Limb (tissue), 2 donors: ENCODE results near the gene APBA3.

ENCODE experiments used
- DNase-seq, 2 donors: peaks; one replicate each; pipeline ENCODE4 v3.0.0-alpha.2; 2016; ENCODE audit errors: extremely low spot score in 2 of 2

The APBA3 gene

GRCh38 chr19:3748965-3749364, 12.5 kb downstream of the APBA3 start:
- DNase-seq: no peak

DNA sequence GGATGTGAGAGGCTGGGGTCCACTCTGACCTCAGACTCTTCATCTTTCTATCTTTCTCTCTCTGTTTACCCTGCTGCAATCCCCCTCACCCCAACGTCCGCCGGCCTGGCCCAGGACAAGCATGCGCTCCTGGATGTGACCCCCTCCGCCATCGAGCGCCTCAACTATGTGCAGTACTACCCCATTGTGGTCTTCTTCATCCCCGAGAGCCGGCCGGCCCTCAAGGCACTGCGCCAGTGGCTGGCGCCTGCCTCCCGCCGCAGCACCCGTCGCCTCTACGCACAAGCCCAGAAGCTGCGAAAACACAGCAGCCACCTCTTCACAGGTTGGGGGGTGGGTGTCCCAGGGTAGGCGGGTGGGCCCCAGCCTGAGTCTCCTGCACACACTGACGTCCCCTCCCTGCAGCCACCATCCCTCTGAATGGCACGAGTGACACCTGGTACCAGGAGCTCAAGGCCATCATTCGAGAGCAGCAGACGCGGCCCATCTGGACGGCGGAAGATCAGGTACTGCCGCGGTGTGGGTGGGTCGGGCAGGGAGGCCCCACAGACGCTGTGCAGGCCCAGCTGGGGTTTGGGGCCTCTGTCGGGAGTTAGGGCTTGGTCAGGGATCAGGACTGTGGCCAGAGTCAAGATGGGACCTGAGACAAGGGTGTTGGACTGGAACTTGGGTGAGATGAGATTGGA, 15.0 kb downstream of the APBA3 start:
- no peak for DNase-seq

- no peak for DNase-seq
These were observed 16.0 kb downstream of the APBA3 start for GRCh38 chr19:3745363-3746045.

GRCh38 chr19:3743486-3743885, 18.0 kb downstream of the APBA3 start:
- no peak for DNase-seq

DNA sequence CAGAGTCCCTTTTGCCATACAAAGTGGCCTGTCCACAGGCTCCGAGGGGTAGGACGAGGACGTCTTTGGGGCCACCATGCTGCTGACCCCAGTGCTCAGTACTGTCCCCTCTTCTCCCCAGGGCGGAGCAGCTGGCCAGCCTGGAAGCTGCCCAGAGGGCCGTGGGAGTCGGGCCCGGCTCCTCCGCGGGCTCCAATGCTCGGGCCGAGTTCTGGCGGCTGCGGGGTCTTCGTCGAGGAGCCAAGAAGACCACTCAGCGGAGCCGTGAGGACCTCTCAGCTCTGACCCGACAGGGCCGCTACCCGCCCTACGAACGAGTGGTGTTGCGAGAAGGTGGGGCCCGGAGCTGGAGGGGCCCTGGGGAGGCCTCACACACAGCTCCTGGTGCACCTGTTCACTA, 21.1 kb downstream of the APBA3 start:
- no peak for DNase-seq

DNA sequence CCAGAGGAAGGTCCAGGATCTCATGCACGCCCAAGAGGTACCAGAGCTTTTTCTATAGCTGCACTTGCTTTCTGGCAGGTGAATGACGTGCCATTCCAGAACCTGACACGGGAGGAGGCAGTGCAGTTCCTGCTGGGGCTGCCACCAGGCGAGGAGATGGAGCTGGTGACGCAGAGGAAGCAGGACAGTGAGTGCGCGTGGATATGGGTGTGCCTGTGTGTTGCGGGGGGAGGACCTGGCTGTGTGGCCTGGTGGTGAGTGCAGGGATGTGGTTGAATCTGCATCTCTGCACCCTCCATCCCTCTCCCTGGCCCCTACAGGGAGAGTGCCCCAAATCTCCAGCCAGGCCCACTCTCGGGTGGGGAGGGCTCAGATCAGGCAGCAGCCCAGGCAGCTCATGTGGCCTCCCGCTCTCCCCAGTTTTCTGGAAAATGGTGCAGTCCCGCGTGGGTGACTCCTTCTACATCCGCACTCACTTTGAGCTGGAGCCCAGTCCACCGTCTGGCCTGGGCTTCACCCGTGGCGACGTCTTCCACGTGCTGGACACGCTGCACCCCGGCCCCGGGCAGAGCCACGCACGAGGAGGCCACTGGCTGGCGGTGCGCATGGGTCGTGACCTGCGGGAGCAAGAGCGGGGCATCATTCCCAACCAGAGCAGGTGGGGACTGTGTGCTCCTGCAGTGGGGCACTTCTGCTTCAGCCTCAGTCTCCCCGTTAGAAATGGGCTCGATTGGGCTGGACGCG, 22.8 kb downstream of the APBA3 start:
- DNase-seq: no peak

- DNase-seq: no peak
These were observed 23.8 kb downstream of the APBA3 start for GRCh38 chr19:3737487-3738205.

DNA sequence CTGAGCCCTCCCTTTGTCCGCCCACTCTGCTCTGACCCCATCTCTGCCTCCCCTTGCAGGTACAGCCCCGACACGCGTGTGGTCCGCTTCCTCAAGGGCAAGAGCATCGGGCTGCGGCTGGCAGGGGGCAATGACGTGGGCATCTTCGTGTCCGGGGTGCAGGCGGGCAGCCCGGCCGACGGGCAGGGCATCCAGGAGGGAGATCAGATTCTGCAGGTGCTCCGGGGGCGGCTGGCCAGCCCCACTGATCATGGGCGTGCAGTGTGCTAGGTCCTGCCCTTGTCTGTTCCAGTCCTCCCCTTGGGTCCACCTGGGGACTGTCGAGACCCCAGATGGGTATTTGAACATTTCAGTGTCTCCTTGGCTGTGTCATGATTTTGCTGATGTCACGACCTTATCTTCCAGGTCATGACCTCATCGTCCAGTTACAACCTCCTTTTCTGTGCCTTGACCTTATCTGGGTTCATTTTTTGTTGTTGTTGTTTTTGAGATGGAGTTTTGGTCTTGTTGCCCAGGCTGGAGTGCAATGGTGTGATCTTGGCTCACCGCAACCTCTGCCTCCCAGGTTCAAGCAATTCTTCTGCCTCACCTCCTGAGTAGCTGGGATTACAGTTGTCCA, 25.3 kb downstream of the APBA3 start:
- DNase-seq: no peak

GRCh38 chr19:3734310-3734600, 27.2 kb downstream of the APBA3 start:
- DNase-seq: no peak

GRCh38 chr19:3733549-3734309, 27.8 kb downstream of the APBA3 start:
- no peak for DNase-seq

- DNase-seq: no peak
These were observed 29.4 kb downstream of the APBA3 start for GRCh38 chr19:3732108-3732507.

GRCh38 chr19:3730457-3730958, 31.0 kb downstream of the APBA3 start:
- DNase-seq: no peak

DNA sequence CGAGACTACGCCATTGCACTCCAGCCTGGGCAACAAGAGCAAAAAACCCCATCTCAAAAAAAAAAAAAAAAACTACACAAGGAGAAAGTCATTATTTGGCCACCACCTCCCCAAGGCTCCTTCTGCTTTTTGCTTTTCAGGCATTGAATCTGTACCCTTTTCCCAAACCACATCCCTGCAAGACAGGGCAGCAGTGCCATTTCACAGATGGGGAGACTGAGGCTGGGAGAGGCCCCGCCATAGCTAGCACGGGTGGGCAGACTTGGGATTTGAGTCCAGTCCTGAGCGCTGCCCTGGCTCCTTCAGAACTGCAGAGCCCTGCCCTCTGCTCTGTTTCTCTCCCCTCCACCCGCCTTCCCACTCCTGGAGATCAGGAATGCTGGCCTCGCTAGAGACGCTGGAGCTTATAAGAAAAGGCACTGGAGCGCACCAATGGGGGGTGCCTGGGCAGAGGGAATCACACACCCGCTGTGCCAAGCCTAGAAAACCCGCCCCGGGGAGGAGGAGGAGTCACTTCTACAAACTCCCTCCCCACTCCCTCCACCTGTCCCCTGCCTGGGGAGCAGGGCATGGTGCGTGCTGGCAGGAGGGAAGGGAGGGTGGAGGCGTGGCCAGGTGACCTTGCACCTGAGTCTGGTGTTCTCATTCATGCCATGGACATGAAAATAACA, 35.7 kb downstream of the APBA3 start:
- no peak for DNase-seq

- DNase-seq: no peak
These were observed 36.4 kb downstream of the APBA3 start for GRCh38 chr19:3725121-3725520.

DNA sequence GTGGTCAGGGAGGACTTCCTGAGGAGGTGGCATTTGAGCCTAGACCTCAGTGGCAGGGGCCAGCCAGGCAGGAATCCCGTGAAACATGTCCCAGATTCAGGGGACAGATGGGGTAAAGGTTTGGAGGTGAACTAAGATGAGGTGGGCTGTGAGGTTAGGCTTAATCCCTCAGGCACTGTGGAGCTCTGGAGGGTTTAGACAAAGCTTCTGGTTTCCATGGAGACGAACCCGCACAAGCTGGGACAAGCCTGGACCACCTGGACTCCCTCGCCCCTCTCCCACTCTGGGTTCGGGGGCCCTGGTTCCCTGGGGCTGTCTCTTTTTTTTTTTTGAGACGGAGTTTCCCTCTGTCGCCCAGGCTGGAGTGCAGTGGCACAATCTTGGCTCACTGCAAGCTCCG, 37.6 kb downstream of the APBA3 start:
- no peak for DNase-seq

GRCh38 chr19:3723110-3723488, 38.4 kb downstream of the APBA3 start:
- DNase-seq: no peak

- no peak for DNase-seq
These were observed 38.9 kb downstream of the APBA3 start for GRCh38 chr19:3722443-3723109.

- DNase-seq: no peak
These were observed 39.5 kb downstream of the APBA3 start for GRCh38 chr19:3721887-3722442.

- DNase-seq: peak; percentile 57 to 87
These were observed 40.2 kb downstream of the APBA3 start for GRCh38 chr19:3721131-3721886.
